H1 (cell line): ENCODE results near the gene USH2A. TPM values are rescaled to one million over a fixed set of nuclear protein-coding genes. Genes with fewer than 3 reads are reported as not detected.

Source experiments
- CTCF ChIA-PET: fragments of 300-600 bp; sonication (Branson Sonifier 250); formaldehyde crosslinking; loops from one replicate; lab custom pipeline; 2021; ENCODE audit not compliant: partially characterized antibody; lab: Charles Lee
- POLR2A ChIA-PET: fragments of 300-600 bp; sonication (Branson Sonifier 250); formaldehyde crosslinking; loops from one replicate; lab custom pipeline; 2021; ENCODE audit warnings: inconsistent platforms; ENCODE audit not compliant: partially characterized antibody; lab: Charles Lee
- DNase-seq, 2 experiments: peaks; one replicate each; pipeline versions ENCODE4 v3.0.0 to v3.0.0-alpha.2; 2010 to 2022; ENCODE audit warnings: low spot score in 2 of 2, low read depth in 1 of 2, mixed read lengths in 1 of 2
- FAIRE-seq: peaks from 2 replicates; lab custom pipeline; 2011; peaks lifted over from hg19 to GRCh38; lab: Jason Lieb, UNC
- H2AFZ ChIP-seq: 2 replicates; pipeline ENCODE4 v1.8.1; 2012; ENCODE audit warnings: low read length, inconsistent platforms
- H2AK5ac ChIP-seq: 2 replicates; pipeline ENCODE4 v1.6.1; 2013; ENCODE audit warnings: low read depth, low read length
- H2BK120ac ChIP-seq: replicated peaks from 2 replicates; pipeline ENCODE3; 2013; ENCODE audit warnings: low read depth, low read length, inconsistent platforms
- H2BK12ac ChIP-seq: 2 replicates; pipeline ENCODE4 v1.6.1; 2013; ENCODE audit warnings: low read depth, low read length
- H2BK15ac ChIP-seq: 2 replicates; pipeline ENCODE4 v1.6.1; 2013; ENCODE audit warnings: low read length
- H2BK20ac ChIP-seq: 2 replicates; pipeline ENCODE4 v1.6.1; 2013; ENCODE audit warnings: low read length
- H2BK5ac ChIP-seq: 2 replicates; pipeline ENCODE4 v1.6.1; 2013; ENCODE audit warnings: low read depth, low read length
- H3K14ac ChIP-seq: 2 replicates; pipeline ENCODE4 v1.6.1; 2013; ENCODE audit warnings: inconsistent platforms; ENCODE audit not compliant: insufficient read length
- H3K18ac ChIP-seq: 2 replicates; pipeline ENCODE4 v1.6.1; 2013; ENCODE audit warnings: low read length; ENCODE audit errors: extremely low read depth
- H3K23ac ChIP-seq: 2 replicates; pipeline ENCODE4 v1.6.1; 2013; ENCODE audit warnings: inconsistent platforms; ENCODE audit not compliant: insufficient read length
- H3K23me2 ChIP-seq: 2 replicates; pipeline ENCODE4 v1.6.1; 2013; ENCODE audit warnings: low read depth, low read length
- H3K27ac ChIP-seq: 2 replicates; pipeline ENCODE4 v1.6.1; 2011; ENCODE audit warnings: low read depth, low read length, inconsistent platforms
- H3K27me3 ChIP-seq, 4 experiments: replicated peaks in 1 of 4; 1 replicate in 1 of 4; 2 replicates in 3 of 4; pipeline versions ENCODE4 v1.6.1 to v1.8.1; 2011 to 2013; ENCODE audit warnings: low read length in 3 of 4, mild to moderate bottlenecking in 3 of 4, inconsistent platforms in 2 of 4, mixed read lengths in 2 of 4, moderate library complexity in 1 of 4; ENCODE audit not compliant: control insufficient read depth in 3 of 4, insufficient read depth in 3 of 4; ENCODE audit errors: extremely low read depth in 1 of 4
- H3K36me3 ChIP-seq, 4 experiments: 2 replicates each; pipeline versions ENCODE4 v1.6.1 to v1.8.1; 2011 to 2013; ENCODE audit warnings: mild to moderate bottlenecking in 4 of 4, low read length in 3 of 4, moderate library complexity in 2 of 4, control low read depth in 1 of 4, inconsistent platforms in 1 of 4; ENCODE audit not compliant: insufficient read depth in 4 of 4, control insufficient read depth in 2 of 4
- H3K4ac ChIP-seq: replicated peaks from 2 replicates; pipeline ENCODE3; 2013; ENCODE audit warnings: low read length, low read depth, mixed read lengths, inconsistent platforms; ENCODE audit not compliant: insufficient read length
- H3K4me1 ChIP-seq, 4 experiments: replicated peaks in 1 of 4; 1 replicate in 1 of 4; 2 replicates in 3 of 4; pipeline versions ENCODE4 v1.6.1 to v1.8.1; 2011 to 2013; ENCODE audit warnings: low read length in 3 of 4, inconsistent platforms in 2 of 4, mixed read lengths in 1 of 4; ENCODE audit not compliant: insufficient read depth in 4 of 4, control insufficient read depth in 3 of 4
- H3K4me2 ChIP-seq, 2 experiments: 2 replicates each; pipeline versions ENCODE4 v1.6.1 to v1.8.1; 2011 to 2013; ENCODE audit warnings: low read depth in 2 of 2, low read length in 2 of 2, control low read depth in 1 of 2, inconsistent platforms in 1 of 2, mild to moderate bottlenecking in 1 of 2; ENCODE audit not compliant: insufficient read depth in 1 of 2
- H3K4me3 ChIP-seq, 4 experiments: fragments of 200-600, 300-600 bp in 1 of 4; sonication (generic), shearing (Covaris generic), sonication (Bioruptor Twin) in 1 of 4; 2 replicates each; pipeline versions ENCODE4 v1.5.1 to v1.8.1; 2011 to 2016; ENCODE audit warnings: low read length in 4 of 4, low read depth in 3 of 4, control low read depth in 2 of 4, inconsistent platforms in 2 of 4, mild to moderate bottlenecking in 2 of 4, mixed read lengths in 1 of 4, moderate library complexity in 1 of 4; ENCODE audit not compliant: insufficient read depth in 2 of 4; ENCODE audit errors: extremely low read depth in 1 of 4
- H3K56ac ChIP-seq: replicated peaks from 2 replicates; pipeline ENCODE3; 2013; ENCODE audit warnings: low read depth, mild to moderate bottlenecking, mixed read lengths, low read length, inconsistent platforms; ENCODE audit not compliant: insufficient read length
- H3K79me1 ChIP-seq: 2 replicates; pipeline ENCODE4 v1.6.1; 2013; ENCODE audit warnings: low read depth, low read length, control low read depth
- H3K79me2 ChIP-seq, 2 experiments: 2 replicates each; pipeline versions ENCODE4 v1.6.1 to v1.8.1; 2012 to 2013; ENCODE audit warnings: low read length in 2 of 2, mild to moderate bottlenecking in 2 of 2, inconsistent platforms in 1 of 2; ENCODE audit not compliant: insufficient read depth in 2 of 2, control insufficient read depth in 1 of 2
- H3K9ac ChIP-seq, 4 experiments: replicated peaks in 1 of 4; 1 replicate in 1 of 4; 2 replicates in 3 of 4; pipeline versions ENCODE4 v1.6.1 to v1.8.1; 2011 to 2013; ENCODE audit warnings: low read depth in 3 of 4, low read length in 3 of 4, control low read depth in 2 of 4, mild to moderate bottlenecking in 2 of 4, moderate library complexity in 2 of 4, inconsistent platforms in 1 of 4; ENCODE audit errors: extremely low read depth in 1 of 4
- H3K9me3 ChIP-seq, 2 experiments: 2 replicates each; pipeline versions ENCODE4 v1.6.1 to v1.8.1; 2012 to 2013; ENCODE audit warnings: mild to moderate bottlenecking in 2 of 2, moderate library complexity in 2 of 2, control low read depth in 1 of 2, inconsistent platforms in 1 of 2, low read depth in 1 of 2, low read length in 1 of 2, mixed read lengths in 1 of 2; ENCODE audit not compliant: insufficient read depth in 2 of 2
- H4K20me1 ChIP-seq, 2 experiments: replicated peaks in 1 of 2; 2 replicates each; pipeline versions ENCODE3 to v1.8.1; 2011 to 2013; ENCODE audit warnings: inconsistent platforms in 2 of 2, low read length in 2 of 2, mild to moderate bottlenecking in 1 of 2; ENCODE audit not compliant: insufficient read depth in 2 of 2, control insufficient read depth in 1 of 2
- H4K5ac ChIP-seq: 2 replicates; pipeline ENCODE4 v1.6.1; 2013; ENCODE audit warnings: low read length, low read depth, mixed read lengths, inconsistent platforms; ENCODE audit not compliant: insufficient read length
- H4K8ac ChIP-seq: 2 replicates; pipeline ENCODE4 v1.8.0; 2013; ENCODE audit warnings: mild to moderate bottlenecking, moderate library complexity, low read length, inconsistent platforms; ENCODE audit not compliant: insufficient read depth; ENCODE audit errors: extremely low read depth
- H4K91ac ChIP-seq: replicated peaks from 2 replicates; pipeline ENCODE3; 2013; ENCODE audit warnings: low read length, mixed read lengths, inconsistent platforms; ENCODE audit not compliant: insufficient read length
- ATF3 ChIP-seq: IDR thresholded peaks from 2 replicates; pipeline ENCODE4 v1.6.1; 2011; ENCODE audit warnings: low read depth, mild to moderate bottlenecking, low read length; ENCODE audit not compliant: insufficient read depth
- CBX8 ChIP-seq: fragments of 300-800, 300-1000 bp; sonication (generic); IDR thresholded peaks from 2 replicates; pipeline ENCODE4 v1.7.1; 2016; ENCODE audit warnings: low read depth, low read length, borderline replicate concordance
- JUND ChIP-seq: IDR thresholded peaks from 2 replicates; pipeline ENCODE4 v1.6.1; 2011; ENCODE audit warnings: mild to moderate bottlenecking, improper control_type of control experiment, low read length
- NANOG ChIP-seq: IDR thresholded peaks from 2 replicates; pipeline ENCODE4 v1.6.1; 2011; ENCODE audit warnings: low read length, low read depth, mild to moderate bottlenecking, inconsistent platforms; ENCODE audit not compliant: insufficient read depth, poor library complexity, severe bottlenecking
- POU5F1 ChIP-seq: IDR thresholded peaks from 2 replicates; pipeline ENCODE4 v1.6.1; 2011; ENCODE audit warnings: low read depth, mild to moderate bottlenecking, low read length, moderate library complexity
- RFX5 ChIP-seq: IDR thresholded peaks from 2 replicates; pipeline ENCODE4 v1.6.1; 2011; ENCODE audit warnings: low read depth, low read length, improper control_type of control experiment, borderline replicate concordance
- RXRA ChIP-seq: IDR thresholded peaks from 2 replicates; pipeline ENCODE4 v1.6.1; 2011; ENCODE audit warnings: low read depth, mild to moderate bottlenecking, low read length, moderate library complexity; ENCODE audit not compliant: insufficient read depth
- SIN3A ChIP-seq, 2 experiments: IDR thresholded peaks in 1 of 2; conservative IDR thresholded peaks in 1 of 2; 2 replicates each; pipeline ENCODE4 v1.6.1; 2011 to 2012; ENCODE audit warnings: low read length in 2 of 2, improper control_type of control experiment in 1 of 2, low read depth in 1 of 2, mild to moderate bottlenecking in 1 of 2
- WGBS, 2 experiments: shearing (Covaris generic) in 1 of 2; methylation state at CpG; one replicate each; pipeline versions ENCODE4 v1.1.6 to v1.1.7; 2013 to 2015; ENCODE audit warnings: low lambda C conversion rate in 2 of 2, mixed read lengths in 2 of 2, inconsistent platforms in 1 of 2, low coverage in 1 of 2, missing lambda C conversion rate in 1 of 2; ENCODE audit not compliant: insufficient replicate concordance in 2 of 2, insufficient coverage in 1 of 2, insufficient read length in 1 of 2; ENCODE audit errors: extremely low coverage in 1 of 2, missing lambda C conversion rate in 1 of 2; 5-methylcytosine and 5-hydroxymethylcytosine counted together
- polyA plus RNA-seq, 7 experiments: library from polyadenylated mRNA; depleted of rRNA in 3 of 7; stranded (reverse) in 5 of 7; unstranded in 2 of 7; fragments of >200 nt in 5 of 7; fragments of 200-250 nt in 2 of 7; gene quantifications; 1 replicate in 5 of 7; 2 replicates in 1 of 7; 4 replicates in 1 of 7; pipeline versions ENCODE4 v1.2.1 to v1.2.3, GENCODE V29; 2011 to 2013; ENCODE audit warnings: missing spikeins in 2 of 7, mixed read lengths in 2 of 7
- total RNA-seq: library from RNA; stranded (reverse); fragmentation: NEBNext Ultra II Directional; extraction: Animal tissue kit (Norgen Biotek cat#: 25700); gene quantifications from 2 replicates; pipeline ENCODE4 v1.2.1, GENCODE V29; 2021

USH2A gene
- total and polyA plus RNA-seq, 2 of the 8 experiments (the other 6 are each of a cell fraction or from before 2014, with no cell fraction given): 0.02 to 0.17 TPM

GRCh38 chr1:216433175-216433574 is 9.9 kb upstream of the USH2A start:
- no peak overlapping the region for H3K18ac ChIP-seq
- H2BK5ac ChIP-seq: no peak overlapping the region
- H4K91ac ChIP-seq: no peak overlapping the region
- H3K14ac ChIP-seq: no peak overlapping the region
- no peak overlapping the region for H3K23ac ChIP-seq
- no peak overlapping the region for H3K4me2 ChIP-seq
- no peak overlapping the region for H2BK12ac ChIP-seq
- no peak overlapping the region for H4K5ac ChIP-seq
- WGBS, 2 experiments: 87% methylated on average over 2 of the region's 2 CpGs; no CpG with 5 or more reads in 1 of the 2 experiments
- no peak overlapping the region for H2BK20ac ChIP-seq
- H4K20me1 ChIP-seq: no peaks in the 10 kb centered on the region
- no peak overlapping the region for H3K56ac ChIP-seq
- no peak overlapping the region for H3K9ac ChIP-seq
- no peaks in the 10 kb centered on the region for H3K79me2 ChIP-seq
- no peaks in the 10 kb centered on the region for H3K27me3 ChIP-seq
- no peak overlapping the region for H3K4me3 ChIP-seq
- H2BK15ac ChIP-seq: no peak overlapping the region
- H3K4ac ChIP-seq: no peak overlapping the region
- H3K79me1 ChIP-seq: no peaks in the 10 kb centered on the region
- H2AFZ ChIP-seq: no peak overlapping the region
- no peaks in the 10 kb centered on the region for H3K9me3 ChIP-seq
- no peak overlapping the region for H3K27ac ChIP-seq
- DNase-seq (no peak), FAIRE-seq (no peak)
- H2BK120ac ChIP-seq: no peak overlapping the region
- H4K8ac ChIP-seq: no peak overlapping the region
- no peaks in the 10 kb centered on the region for H3K4me1 ChIP-seq
- CTCF ChIA-PET: interaction anchor here (1.0 to 1.2 kb wide), 2 partner anchors 13 to 212 kb away, joined by 3 to 4 read pairs; no protein-coding TSS in a partner anchor
- no peaks in the 10 kb centered on the region for H3K36me3 ChIP-seq
- POLR2A ChIA-PET: no interaction called here
- no peak overlapping the region for H2AK5ac ChIP-seq
- no peaks in the 10 kb centered on the region for H3K23me2 ChIP-seq
- no peak for TF ChIP-seq POU5F1
- TF ChIP-seq NANOG: no peak
- TF ChIP-seq SIN3A (conservative IDR thresholded peaks at IDR 0.05 in 1 of 2, IDR thresholded peaks at IDR 0.05 in 1 of 2; ENCODE audit: low read depth in 1 of 2, low read length in 2 of 2): no peak
- no peak for TF ChIP-seq CBX8
- no peak for TF ChIP-seq JUND
- no peak for TF ChIP-seq RFX5
- no peak for TF ChIP-seq ATF3
- TF ChIP-seq RXRA: no peak
